HepG2 (cell line): Measurements from ENCODE around the gene ZNF276. TPM values are rescaled to one million over a fixed set of nuclear protein-coding genes. Genes with fewer than 3 reads are reported as not detected.

ENCODE experiments used
- CAMTA2 ChIP-seq: sonication (generic); formaldehyde crosslinking; IDR thresholded peaks from 2 replicates; pipeline ENCODE4 v1.4.0; 2020; ENCODE audit warnings: mild to moderate bottlenecking, missing genetic modification reagents, borderline replicate concordance
- DMTF1 ChIP-seq: sonication (generic); formaldehyde crosslinking; IDR thresholded peaks from 2 replicates; pipeline ENCODE4 v1.4.0; 2020; ENCODE audit warnings: mild to moderate bottlenecking, missing genetic modification reagents
- FOXA3 ChIP-seq: IDR thresholded peaks from 2 replicates; pipeline ENCODE4 v1.6.1; 2016; ENCODE audit warnings: missing genetic modification reagents, missing compliant biosample characterization
- HNF1A ChIP-seq, 2 experiments: sonication (generic) in 1 of 2; formaldehyde crosslinking in 1 of 2; IDR thresholded peaks; 2 replicates each; pipeline versions ENCODE4 v1.4.0 to v1.6.1; 2016 to 2020; ENCODE audit warnings: borderline replicate concordance in 1 of 2, low read depth in 1 of 2, mild to moderate bottlenecking in 1 of 2, missing genetic modification reagents in 1 of 2
- KDM1A ChIP-seq: IDR thresholded peaks from 2 replicates; pipeline ENCODE4 v1.6.1; 2016; ENCODE audit warnings: missing compliant biosample characterization
- LCORL ChIP-seq, 2 experiments: fragments of 450-650 bp in 1 of 2; sonication (generic) in 1 of 2; formaldehyde crosslinking in 1 of 2; IDR thresholded peaks; 2 replicates each; pipeline versions ENCODE4 v1.5.0 to v1.6.1; 2017 to 2020; ENCODE audit warnings: antibody characterized with exemption in 1 of 2, missing genetic modification reagents in 1 of 2
- PATZ1 ChIP-seq: sonication (generic); formaldehyde crosslinking; IDR thresholded peaks from 2 replicates; pipeline ENCODE4 v1.4.0; 2020; ENCODE audit warnings: missing genetic modification reagents
- TBX2 ChIP-seq: sonication (generic); formaldehyde crosslinking; IDR thresholded peaks from 2 replicates; pipeline ENCODE4 v1.5.0; 2020; ENCODE audit warnings: missing genetic modification reagents, mild to moderate bottlenecking, borderline replicate concordance
- TEF ChIP-seq: sonication (generic); formaldehyde crosslinking; IDR thresholded peaks from 2 replicates; pipeline ENCODE4 v1.5.0; 2020; ENCODE audit warnings: missing genetic modification reagents
- TFAP4 ChIP-seq: sonication (generic); IDR thresholded peaks from 2 replicates; pipeline ENCODE4 v1.6.1; 2016; ENCODE audit warnings: low read depth, borderline replicate concordance
- ZNF280D ChIP-seq: sonication (generic); formaldehyde crosslinking; IDR thresholded peaks from 2 replicates; pipeline ENCODE4 v1.5.1; 2020; ENCODE audit warnings: mild to moderate bottlenecking, missing genetic modification reagents
- ZSCAN21 ChIP-seq: sonication (generic); formaldehyde crosslinking; IDR thresholded peaks from 2 replicates; pipeline ENCODE4 v1.8.0; 2022; ENCODE audit warnings: mild to moderate bottlenecking, missing genetic modification reagents, moderate library complexity, borderline replicate concordance
- polyA plus RNA-seq, 8 experiments: library from polyadenylated mRNA; depleted of rRNA in 3 of 8; stranded (reverse) in 7 of 8; unstranded in 1 of 8; fragments of >200 nt; fragmentation: Illumina TruSeq in 4 of 8; extraction: Trizol in 4 of 8; gene quantifications; 2 replicates each; pipeline versions ENCODE4 v1.2.1 to v1.2.3, GENCODE V29; 2011 to 2016; ENCODE audit warnings: low read depth in 4 of 8, missing spikeins in 1 of 8, mixed read lengths in 1 of 8; ENCODE audit not compliant: insufficient read depth in 1 of 8
- total RNA-seq, 5 experiments: library from RNA; depleted of rRNA; stranded (reverse); fragments of >200 nt; fragmentation: Illumina TruSeq; extraction: Trizol; gene quantifications; 2 replicates each; pipeline ENCODE4 v1.2.3, GENCODE V29; 2016; ENCODE audit warnings: low read depth in 1 of 5

The ZNF276 gene
- total and polyA plus RNA-seq, 2 of the 13 experiments (the other 11 are each of a cell fraction or from before 2014, with no cell fraction given), result 17.7 to 18.0 TPM

- no peak for TF ChIP-seq DMTF1 (CRISPR knock-in tag)
- peak; percentile 68 for TF ChIP-seq TEF (CRISPR knock-in tag)
- peak; percentile 29; the same call in 1 of the 2 replicates for TF ChIP-seq PATZ1
- TF ChIP-seq CAMTA2 (CRISPR knock-in tag), result no peak; the same call in 1 of the 2 replicates
- no peak for TF ChIP-seq LCORL (IDR thresholded peaks at IDR 0.05)
- 0 out of 2 replicates have a peak, but pooled peaks have one; percentile 4 for TF ChIP-seq LCORL (CRISPR knock-in tag; IDR thresholded peaks at IDR 0.05)
- no peak; the same call in none of the 2 replicates for TF ChIP-seq KDM1A (CRISPR knock-in tag)
- TF ChIP-seq FOXA3, result 0 out of 2 replicates have a peak, but pooled peaks have one; percentile 34
- TF ChIP-seq TFAP4, result peak; percentile 4; the same call in 1 of the 2 replicates
- TF ChIP-seq ZNF280D (CRISPR knock-in tag), result no peak
- TF ChIP-seq HNF1A (IDR thresholded peaks at IDR 0.05; ENCODE audit: low read depth), result no peak
- no peak for TF ChIP-seq HNF1A (CRISPR knock-in tag; IDR thresholded peaks at IDR 0.05; ENCODE audit: borderline replicate concordance)
- TF ChIP-seq TBX2, result no peak; the same call in 1 of the 2 replicates
- peak; percentile 84 for TF ChIP-seq ZSCAN21 (CRISPR knock-in tag)
Observed at GRCh38 chr16:89700649-89701424, 20.5 kb upstream of the ZNF276 start (continued).
